GM12878 (cell line): ENCODE measurements around the gene PDLIM5. TPM values are rescaled to one million over a fixed set of nuclear protein-coding genes. Genes with fewer than 3 reads are reported as not detected.

Source experiments
- ATAC-seq: fragments of 200-7000 bp; cut with Tn5 transposase; 3 replicates; pipeline ENCODE4 v1.9.1; 2020; ENCODE audit warnings: mild to moderate bottlenecking, moderate library complexity
- BruUV-seq: library from RNA; stranded (reverse); fragments of 400-500 nt; replicated peaks from 2 replicates; lab custom pipeline; 2021; lab: Mats Ljungman, UMichigan
- CTCF ChIA-PET: fragments of 300-600 bp; sonication (Branson Sonifier 250); formaldehyde crosslinking; extraction: SDS; loops from one replicate; lab custom pipeline; 2021; ENCODE audit warnings: inconsistent platforms; lab: Yijun Ruan, JAX
- POLR2A ChIA-PET: fragments of 350-600 bp; formaldehyde crosslinking; extraction: SDS; loops from one replicate; lab custom pipeline; 2021; ENCODE audit warnings: inconsistent platforms; lab: Charles Lee
- RAD21 ChIA-PET: fragments of 300-600 bp; sonication (Branson Sonifier 250); formaldehyde crosslinking; loops from one replicate; lab custom pipeline; 2023; ENCODE audit warnings: antibody characterized with exemption; ENCODE audit not compliant: unreplicated experiment; lab: Charles Lee
- SMC1A ChIA-PET: fragments of 300-600 bp; sonication (Branson Sonifier 250); formaldehyde crosslinking; loops from one replicate; lab custom pipeline; 2023; ENCODE audit not compliant: unreplicated experiment, uncharacterized antibody; lab: Charles Lee
- DNase-seq: peaks from one replicate; pipeline ENCODE4 v3.0.0-alpha.2; 2011; ENCODE audit warnings: low read depth, low spot score
- FAIRE-seq: peaks from 3 replicates; lab custom pipeline; 2011; peaks lifted over from hg19 to GRCh38; lab: Jason Lieb, UNC
- H2AFZ ChIP-seq: 2 replicates; pipeline ENCODE4 v1.6.0; 2011; ENCODE audit warnings: low read depth, low read length, control low read depth; ENCODE audit not compliant: control insufficient read depth
- H3K27ac ChIP-seq: 2 replicates; pipeline ENCODE4 v1.5.1; 2011; ENCODE audit warnings: control low read depth; ENCODE audit not compliant: control insufficient read depth, insufficient read depth
- H3K27me3 ChIP-seq, 2 experiments: replicated peaks in 1 of 2; 2 replicates each; pipeline versions ENCODE4 v1.6.0 to v1.6.1; 2011; ENCODE audit warnings: low read length in 1 of 2; ENCODE audit not compliant: control insufficient read depth in 2 of 2, insufficient read depth in 2 of 2
- H3K36me3 ChIP-seq, 2 experiments: 2 replicates each; pipeline ENCODE4 v1.5.1; 2011; ENCODE audit warnings: low read length in 1 of 2; ENCODE audit not compliant: control insufficient read depth in 2 of 2, insufficient read depth in 2 of 2
- H3K4me1 ChIP-seq: 2 replicates; pipeline ENCODE4 v1.6.1; 2011; ENCODE audit warnings: mild to moderate bottlenecking, low read length, moderate library complexity, mixed read lengths; ENCODE audit not compliant: control insufficient read depth, insufficient read depth
- H3K4me2 ChIP-seq: 2 replicates; pipeline ENCODE4 v1.6.0; 2011; ENCODE audit warnings: control low read depth; ENCODE audit not compliant: control insufficient read depth, insufficient read depth
- H3K4me3 ChIP-seq: fragments of 200-600 bp; sonication (generic); 2 replicates; pipeline ENCODE4 v1.5.1; 2016
- H3K79me2 ChIP-seq: 2 replicates; pipeline ENCODE4 v1.6.0; 2011; ENCODE audit warnings: low read length; ENCODE audit not compliant: control insufficient read depth, insufficient read depth
- H3K9ac ChIP-seq: 2 replicates; pipeline ENCODE4 v1.8.0; 2011; ENCODE audit warnings: low read length, control low read depth, mixed read lengths; ENCODE audit not compliant: control insufficient read depth, insufficient read depth
- H3K9me3 ChIP-seq: replicated peaks from 3 replicates; pipeline ENCODE4 v1.5.1; 2011; ENCODE audit warnings: mild to moderate bottlenecking, low read length; ENCODE audit not compliant: control insufficient read depth, insufficient read depth
- H4K20me1 ChIP-seq: 2 replicates; pipeline ENCODE4 v1.6.0; 2011; ENCODE audit not compliant: control insufficient read depth, insufficient read depth
- ATF7 ChIP-seq: fragments of 450-650 bp; IDR thresholded peaks from 2 replicates; pipeline ENCODE4 v1.6.1; 2016; ENCODE audit warnings: low read depth, mild to moderate bottlenecking
- BMI1 ChIP-seq: fragments of 450-650 bp; IDR thresholded peaks from 2 replicates; pipeline ENCODE4 v1.6.1; 2016; ENCODE audit warnings: mild to moderate bottlenecking, moderate library complexity, borderline replicate concordance
- CHD4 ChIP-seq: fragments of 200-600 bp; sonication (generic); IDR thresholded peaks from 2 replicates; pipeline ENCODE4 v1.6.1; 2016; ENCODE audit warnings: mild to moderate bottlenecking
- DPF2 ChIP-seq: fragments of 450-650 bp; IDR thresholded peaks from 2 replicates; pipeline ENCODE4 v1.6.1; 2017; ENCODE audit warnings: mild to moderate bottlenecking
- FOS ChIP-seq: IDR thresholded peaks from 3 replicates; pipeline ENCODE4 v1.6.1; 2011; ENCODE audit warnings: borderline replicate concordance; ENCODE audit not compliant: insufficient read length; ENCODE audit errors: extremely low read depth
- FOXK2 ChIP-seq: fragments of 450-650 bp; IDR thresholded peaks from 2 replicates; pipeline ENCODE4 v1.6.1; 2017; ENCODE audit warnings: mild to moderate bottlenecking, moderate library complexity
- HDAC6 ChIP-seq: fragments of 200-600 bp; sonication (generic); IDR thresholded peaks from one replicate; pipeline ENCODE4 v1.8.0; 2017; ENCODE audit warnings: antibody characterized with exemption; ENCODE audit not compliant: unreplicated experiment
- JUNB ChIP-seq: IDR thresholded peaks from 2 replicates; pipeline ENCODE4 v1.6.1; 2016; ENCODE audit warnings: antibody characterized with exemption, mild to moderate bottlenecking
- JUND ChIP-seq: IDR thresholded peaks from 2 replicates; pipeline ENCODE4 v1.6.1; 2012; ENCODE audit warnings: low read depth, mild to moderate bottlenecking, low read length, improper control_type of control experiment, moderate library complexity
- KLF5 ChIP-seq: fragments of 450-650 bp; IDR thresholded peaks from 2 replicates; pipeline ENCODE4 v1.6.1; 2014; ENCODE audit warnings: mild to moderate bottlenecking; ENCODE audit not compliant: partially characterized antibody
- NBN ChIP-seq: fragments of 450-650 bp; IDR thresholded peaks from 2 replicates; pipeline ENCODE4 v1.6.1; 2016
- NFYA ChIP-seq: IDR thresholded peaks from 2 replicates; pipeline ENCODE4 v1.6.1; 2011; ENCODE audit warnings: low read depth, mild to moderate bottlenecking, low read length, improper control_type of control experiment, borderline replicate concordance
- RBBP5 ChIP-seq: fragments of 200-600 bp; sonication (generic); conservative IDR thresholded peaks from 2 replicates; pipeline ENCODE4 v1.6.1; 2016
- SMAD5 ChIP-seq: IDR thresholded peaks from 2 replicates; pipeline ENCODE4 v1.6.1; 2016; ENCODE audit warnings: antibody characterized with exemption, low read depth
- SRF ChIP-seq, 2 experiments: IDR thresholded peaks; 2 replicates each; pipeline ENCODE4 v1.6.1; 2011; ENCODE audit warnings: low read depth in 2 of 2, low read length in 2 of 2, mild to moderate bottlenecking in 1 of 2, moderate library complexity in 1 of 2
- YY1 ChIP-seq: IDR thresholded peaks from 2 replicates; pipeline ENCODE4 v1.6.1; 2011; ENCODE audit warnings: low read depth, mild to moderate bottlenecking, low read length
- ZNF217 ChIP-seq: fragments of 450-650 bp; IDR thresholded peaks from 2 replicates; pipeline ENCODE4 v1.6.1; 2017; ENCODE audit warnings: antibody characterized with exemption, mild to moderate bottlenecking
- WGBS: methylation state at CpG from one replicate; pipeline ENCODE4 v1.1.6; 2016; ENCODE audit warnings: low lambda C conversion rate; ENCODE audit not compliant: insufficient replicate concordance, insufficient coverage; ENCODE audit errors: missing lambda C conversion rate; 5-methylcytosine and 5-hydroxymethylcytosine counted together
- in situ Hi-C: fragments of 300-500 bp; cut with MboI; formaldehyde crosslinking; loops from 9 replicates; pipeline ENCODE4 v1.14.3; 2018; ENCODE audit warnings: mixed read lengths
- intact Hi-C: fragments of 100-400 bp; cut with micrococcal nuclease; formaldehyde crosslinking; loops from one replicate; pipeline ENCODE4 v1.14.2; 2022; ENCODE audit not compliant: unreplicated experiment
- polyA plus RNA-seq, 11 experiments: library from polyadenylated mRNA; depleted of rRNA in 4 of 11; unstranded in 6 of 11; stranded (reverse) in 5 of 11; fragments of >200 nt; fragmentation: Nextera tagmentation in 4 of 11; fragmentation: Illumina TruSeq in 1 of 11; extraction: Ambion mirVana in 4 of 11; extraction: Trizol in 1 of 11; gene quantifications; 1 replicate in 1 of 11; 2 replicates in 10 of 11; pipeline versions ENCODE4 v1.2.1 to v1.2.3, GENCODE V29; 2011 to 2016; ENCODE audit warnings: inconsistent platforms in 2 of 11, missing spikeins in 2 of 11, low read depth in 1 of 11
- total RNA-seq, 4 experiments: library from RNA; depleted of rRNA in 3 of 4; stranded (reverse); fragments of >200 nt in 3 of 4; fragmentation: Illumina TruSeq in 1 of 4; extraction: Trizol in 1 of 4; gene quantifications; 2 replicates each; pipeline versions ENCODE4 v1.2.1 to v1.2.3, GENCODE V29; 2013 to 2021
- TF ChIP-seq, protein P1 (sequence below): IDR thresholded peaks from 2 replicates; pipeline ENCODE4 v1.6.1; 2011; ENCODE audit warnings: low read depth, low read length, improper control_type of control experiment, borderline replicate concordance
- TF ChIP-seq, protein P2 (sequence below): fragments of 450-650 bp; IDR thresholded peaks from 2 replicates; pipeline ENCODE4 v1.6.1; 2017; ENCODE audit warnings: mild to moderate bottlenecking, moderate library complexity
- TF ChIP-seq, protein P3 (sequence below): fragments of 450-650 bp; IDR thresholded peaks from 2 replicates; pipeline ENCODE4 v1.6.1; 2016; ENCODE audit warnings: mild to moderate bottlenecking

PDLIM5 gene
- total and polyA plus RNA-seq, 10 of the 15 experiments (the other 5 are each of a cell fraction or from before 2014, with no cell fraction given): 10.0 to 52.9 (median 20.7) TPM

DNA sequence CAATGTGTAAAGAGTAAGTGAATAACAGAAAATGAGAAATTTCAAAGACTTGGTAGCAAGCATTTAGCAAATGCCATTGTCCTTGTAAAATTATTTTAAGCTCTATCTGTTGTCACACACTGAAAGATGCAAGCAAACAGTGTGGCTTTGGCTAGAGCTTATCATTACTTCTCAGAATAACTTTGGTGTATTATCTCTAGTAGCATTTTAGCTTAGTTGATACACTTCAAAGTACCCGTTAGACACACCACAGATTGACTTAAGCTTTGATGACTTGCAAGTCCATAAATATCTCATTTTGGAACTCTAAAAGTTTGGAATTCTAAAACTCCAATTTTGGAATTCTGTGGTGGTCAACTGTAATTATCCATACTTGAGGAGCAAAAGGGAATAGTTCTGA, 98.6 kb downstream of the PDLIM5 start:
- no TSS peak for BruUV-seq
- Histone ChIP-seq H2AFZ (no peak overlapping the region), H3K36me3 (no peaks in the 10 kb centered on the region), H3K27ac (no peak overlapping the region), H3K27me3 (no peaks in the 10 kb centered on the region), H3K79me2 (no peaks in the 10 kb centered on the region), H3K4me1 (no peaks in the 10 kb centered on the region), H4K20me1 (no peaks in the 10 kb centered on the region), H3K9me3 (no peaks in the 10 kb centered on the region), H3K9ac (no peak overlapping the region), H3K4me2 (no peak overlapping the region), H3K4me3 (no peak overlapping the region)
- TF ChIP-seq SMAD5: no peak
- TF ChIP-seq ATF7: no peak
- TF ChIP-seq FOXK2: no peak
- TF ChIP-seq CHD4: no peak
- no peak for TF ChIP-seq BMI1
- TF ChIP-seq, protein P1, sequence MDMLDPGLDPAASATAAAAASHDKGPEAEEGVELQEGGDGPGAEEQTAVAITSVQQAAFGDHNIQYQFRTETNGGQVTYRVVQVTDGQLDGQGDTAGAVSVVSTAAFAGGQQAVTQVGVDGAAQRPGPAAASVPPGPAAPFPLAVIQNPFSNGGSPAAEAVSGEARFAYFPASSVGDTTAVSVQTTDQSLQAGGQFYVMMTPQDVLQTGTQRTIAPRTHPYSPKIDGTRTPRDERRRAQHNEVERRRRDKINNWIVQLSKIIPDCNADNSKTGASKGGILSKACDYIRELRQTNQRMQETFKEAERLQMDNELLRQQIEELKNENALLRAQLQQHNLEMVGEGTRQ: no peak
- no peak for TF ChIP-seq NFYA
- no peak for TF ChIP-seq JUND
- no peak for TF ChIP-seq KLF5
- no peak for TF ChIP-seq DPF2
- TF ChIP-seq, protein P2, sequence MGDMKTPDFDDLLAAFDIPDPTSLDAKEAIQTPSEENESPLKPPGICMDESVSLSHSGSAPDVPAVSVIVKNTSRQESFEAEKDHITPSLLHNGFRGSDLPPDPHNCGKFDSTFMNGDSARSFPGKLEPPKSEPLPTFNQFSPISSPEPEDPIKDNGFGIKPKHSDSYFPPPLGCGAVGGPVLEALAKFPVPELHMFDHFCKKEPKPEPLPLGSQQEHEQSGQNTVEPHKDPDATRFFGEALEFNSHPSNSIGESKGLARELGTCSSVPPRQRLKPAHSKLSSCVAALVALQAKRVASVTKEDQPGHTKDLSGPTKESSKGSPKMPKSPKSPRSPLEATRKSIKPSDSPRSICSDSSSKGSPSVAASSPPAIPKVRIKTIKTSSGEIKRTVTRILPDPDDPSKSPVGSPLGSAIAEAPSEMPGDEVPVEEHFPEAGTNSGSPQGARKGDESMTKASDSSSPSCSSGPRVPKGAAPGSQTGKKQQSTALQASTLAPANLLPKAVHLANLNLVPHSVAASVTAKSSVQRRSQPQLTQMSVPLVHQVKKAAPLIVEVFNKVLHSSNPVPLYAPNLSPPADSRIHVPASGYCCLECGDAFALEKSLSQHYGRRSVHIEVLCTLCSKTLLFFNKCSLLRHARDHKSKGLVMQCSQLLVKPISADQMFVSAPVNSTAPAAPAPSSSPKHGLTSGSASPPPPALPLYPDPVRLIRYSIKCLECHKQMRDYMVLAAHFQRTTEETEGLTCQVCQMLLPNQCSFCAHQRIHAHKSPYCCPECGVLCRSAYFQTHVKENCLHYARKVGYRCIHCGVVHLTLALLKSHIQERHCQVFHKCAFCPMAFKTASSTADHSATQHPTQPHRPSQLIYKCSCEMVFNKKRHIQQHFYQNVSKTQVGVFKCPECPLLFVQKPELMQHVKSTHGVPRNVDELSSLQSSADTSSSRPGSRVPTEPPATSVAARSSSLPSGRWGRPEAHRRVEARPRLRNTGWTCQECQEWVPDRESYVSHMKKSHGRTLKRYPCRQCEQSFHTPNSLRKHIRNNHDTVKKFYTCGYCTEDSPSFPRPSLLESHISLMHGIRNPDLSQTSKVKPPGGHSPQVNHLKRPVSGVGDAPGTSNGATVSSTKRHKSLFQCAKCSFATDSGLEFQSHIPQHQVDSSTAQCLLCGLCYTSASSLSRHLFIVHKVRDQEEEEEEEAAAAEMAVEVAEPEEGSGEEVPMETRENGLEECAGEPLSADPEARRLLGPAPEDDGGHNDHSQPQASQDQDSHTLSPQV: no peak
- TF ChIP-seq RBBP5: no peak
- TF ChIP-seq JUNB: no peak
- no peak for TF ChIP-seq NBN
- TF ChIP-seq YY1: no peak
- TF ChIP-seq, protein P3, sequence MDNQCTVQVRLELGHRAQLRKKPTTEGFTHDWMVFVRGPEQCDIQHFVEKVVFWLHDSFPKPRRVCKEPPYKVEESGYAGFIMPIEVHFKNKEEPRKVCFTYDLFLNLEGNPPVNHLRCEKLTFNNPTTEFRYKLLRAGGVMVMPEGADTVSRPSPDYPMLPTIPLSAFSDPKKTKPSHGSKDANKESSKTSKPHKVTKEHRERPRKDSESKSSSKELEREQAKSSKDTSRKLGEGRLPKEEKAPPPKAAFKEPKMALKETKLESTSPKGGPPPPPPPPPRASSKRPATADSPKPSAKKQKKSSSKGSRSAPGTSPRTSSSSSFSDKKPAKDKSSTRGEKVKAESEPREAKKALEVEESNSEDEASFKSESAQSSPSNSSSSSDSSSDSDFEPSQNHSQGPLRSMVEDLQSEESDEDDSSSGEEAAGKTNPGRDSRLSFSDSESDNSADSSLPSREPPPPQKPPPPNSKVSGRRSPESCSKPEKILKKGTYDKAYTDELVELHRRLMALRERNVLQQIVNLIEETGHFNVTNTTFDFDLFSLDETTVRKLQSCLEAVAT: no peak
- TF ChIP-seq SRF (IDR thresholded peaks at IDR 0.05; ENCODE audit: low read depth in 2 of 2, low read length in 2 of 2): no peak
- no peak for TF ChIP-seq ZNF217
- TF ChIP-seq HDAC6: no peak
- no peak for TF ChIP-seq FOS
- WGBS: 100% methylated on average over 1 of the region's 1 CpG
- no peak for FAIRE-seq
- POLR2A ChIA-PET: no interaction called here
- DNase-seq: no peak
- RAD21 ChIA-PET: no interaction called here
- CTCF ChIA-PET: interaction anchor here (0.8 to 2.3 kb wide), 3 partner anchors 14 to 143 kb away, joined by 3 to 8 read pairs (median 4); no protein-coding TSS in a partner anchor
- intact Hi-C loops: no loop called here
- SMC1A ChIA-PET: interaction anchor here (0.9 to 2.8 kb wide), 9 partner anchors 11 to 142 kb away, joined by 3 to 13 read pairs (median 4); no protein-coding TSS in a partner anchor
- in situ Hi-C loops: no loop called here
- ATAC-seq: no peak
